PC-9 (cell line): ENCODE measurements around the gene ZNF487. TPM values are rescaled to one million over a fixed set of nuclear protein-coding genes. Genes with fewer than 3 reads are reported as not detected.
"Not testable (repeated sequence)": the region's sequence is repeated elsewhere in the genome, so short reads cannot be mapped to it uniquely, and the experiment has no call there.

Experiments used
- BruUV-seq: library from RNA; stranded (reverse); fragments of 400-500 nt; replicated peaks from 2 replicates; lab custom pipeline; 2021; lab: Mats Ljungman, UMichigan
- CTCF ChIA-PET: fragments of 300-600 bp; sonication (Branson Sonifier 250); formaldehyde crosslinking; loops from one replicate; lab custom pipeline; 2022; ENCODE audit warnings: antibody characterized with exemption; lab: Charles Lee
- POLR2A ChIA-PET: fragments of 300-600 bp; sonication (Branson Sonifier 250); formaldehyde crosslinking; loops from one replicate; lab custom pipeline; 2022; ENCODE audit warnings: antibody characterized with exemption; ENCODE audit not compliant: unreplicated experiment; lab: Charles Lee
- DNase-seq, 2 experiments: peaks; one replicate each; pipeline versions ENCODE4 v3.0.0 to v3.0.0-alpha.2; 2015 to 2022; ENCODE audit warnings: mixed read lengths in 1 of 2
- H2AFZ ChIP-seq: fragments of 200-600 bp; sonication (generic); 2 replicates; pipeline ENCODE4 v1.8.1; 2017; ENCODE audit warnings: antibody characterized with exemption
- H3F3A ChIP-seq: fragments of 200-600 bp; sonication (generic); 2 replicates; pipeline ENCODE4 v1.8.1; 2017; ENCODE audit warnings: antibody characterized with exemption, mild to moderate bottlenecking, low read depth; ENCODE audit not compliant: insufficient read depth
- H3K27ac ChIP-seq: fragments of 200-600 bp; sonication (generic); 2 replicates; pipeline ENCODE4 v1.6.1; 2016; ENCODE audit warnings: mixed run types
- H3K27me3 ChIP-seq: fragments of 200-600 bp; sonication (generic); 2 replicates; pipeline ENCODE4 v1.6.1; 2016; ENCODE audit warnings: low read depth, mixed run types; ENCODE audit not compliant: insufficient read depth
- H3K36me3 ChIP-seq: fragments of 200-600 bp; sonication (generic); 2 replicates; pipeline ENCODE4 v1.6.1; 2016; ENCODE audit warnings: low read depth, mixed run types
- H3K4me1 ChIP-seq: fragments of 200-600 bp; sonication (generic); replicated peaks from 2 replicates; pipeline ENCODE4 v1.6.1; 2016; ENCODE audit warnings: mixed run types; ENCODE audit not compliant: insufficient read depth
- H3K4me2 ChIP-seq: fragments of 200-600 bp; sonication (generic); 2 replicates; pipeline ENCODE4 v1.6.1; 2017; ENCODE audit warnings: mixed run types
- H3K4me3 ChIP-seq: fragments of 200-600 bp; sonication (generic); 2 replicates; pipeline ENCODE4 v1.6.1; 2016; ENCODE audit warnings: mixed run types
- H3K79me2 ChIP-seq: fragments of 200-600 bp; sonication (generic); 2 replicates; pipeline ENCODE4 v1.6.1; 2017; ENCODE audit warnings: low read depth, mixed run types
- H3K9me2 ChIP-seq: fragments of 200-600 bp; sonication (generic); 2 replicates; pipeline ENCODE4 v1.8.1; 2017; ENCODE audit warnings: mild to moderate bottlenecking; ENCODE audit not compliant: insufficient read depth
- H3K9me3 ChIP-seq: fragments of 200-600 bp; sonication (generic); 2 replicates; pipeline ENCODE4 v1.8.1; 2016; ENCODE audit warnings: low read depth; ENCODE audit not compliant: insufficient read depth
- H4K20me1 ChIP-seq: fragments of 200-600 bp; sonication (generic); 2 replicates; pipeline ENCODE4 v1.8.1; 2017; ENCODE audit not compliant: insufficient read depth
- CTCF ChIP-seq: fragments of 200-600 bp; sonication (generic); conservative IDR thresholded peaks from 2 replicates; pipeline ENCODE4 v1.6.1; 2017; ENCODE audit warnings: mixed run types, antibody characterized with exemption, mild to moderate bottlenecking, moderate library complexity
- EZH2 ChIP-seq: fragments of 200-600 bp; sonication (generic); IDR thresholded peaks from 2 replicates; pipeline ENCODE4 v1.8.0; 2017; ENCODE audit warnings: antibody characterized with exemption, low read depth
- intact Hi-C: fragments of 100-400 bp; cut with micrococcal nuclease; formaldehyde crosslinking; loops from one replicate; pipeline ENCODE4 v1.10.0; 2022; ENCODE audit not compliant: unreplicated experiment
- total RNA-seq: library from RNA; stranded (reverse); gene quantifications from 2 replicates; pipeline ENCODE4 v1.2.3, GENCODE V29; 2021

Gene ZNF487
- total RNA-seq, 1 experiment from 2014 or later, result 14.5 TPM

- no peak overlapping the region for H2AFZ ChIP-seq
- H3K4me1 ChIP-seq, result peaks cover 19% of the 10 kb centered on the region; the same call in 1 of the 2 replicates
- H4K20me1 ChIP-seq, result no peaks in the 10 kb centered on the region
- no peaks in the 10 kb centered on the region for H3K36me3 ChIP-seq
- ChIA-PET CTCF (no interaction called here), POLR2A (interaction anchor here (0.6 kb wide), 1 partner anchor 235 kb away, joined by 3 read pairs; no protein-coding TSS in a partner anchor)
- no peak for DNase-seq
- no peaks in the 10 kb centered on the region for H3K9me2 ChIP-seq
- TF ChIP-seq EZH2 (no peak), CTCF (no peak)
- H3K4me2 ChIP-seq, result no peak overlapping the region
- no peaks in the 10 kb centered on the region for H3K9me3 ChIP-seq
- H3F3A ChIP-seq, result peaks cover 20% of the 10 kb centered on the region
- intact Hi-C loops, result no loop called here
- H3K27ac ChIP-seq, result no peak overlapping the region
- H3K27me3 ChIP-seq, result no peaks in the 10 kb centered on the region
- H3K4me3 ChIP-seq, result no peak overlapping the region
- H3K79me2 ChIP-seq, result peaks cover 15% of the 10 kb centered on the region
- no TSS peak for BruUV-seq
These were observed 21.3 kb downstream of the ZNF487 start for GRCh38 chr10:43458227-43458626.

- H3K79me2 ChIP-seq, result no peaks in the 10 kb centered on the region
- BruUV-seq, result no TSS peak
- no peaks in the 10 kb centered on the region for H3K9me2 ChIP-seq
- H3K36me3 ChIP-seq, result no peaks in the 10 kb centered on the region
- CTCF ChIA-PET, result interaction anchor here (0.5 kb wide), 1 partner anchor 108 kb away, joined by 3 read pairs; no protein-coding TSS in a partner anchor
- no peak overlapping the region for H2AFZ ChIP-seq
- no peaks in the 10 kb centered on the region for H4K20me1 ChIP-seq
- H3F3A ChIP-seq, result 0 out of 2 replicates have a peak, but pooled peaks cover 6% of the 10 kb centered on the region
- POLR2A ChIA-PET, result no interaction called here
- no peak overlapping the region for H3K27ac ChIP-seq
- no peak overlapping the region for H3K4me3 ChIP-seq
- TF ChIP-seq EZH2 (no peak), CTCF (peak; percentile 89)
- no peaks in the 10 kb centered on the region for H3K27me3 ChIP-seq
- no peak overlapping the region for H3K4me2 ChIP-seq
- DNase-seq, result peak; percentile 25 to 65
- intact Hi-C loops, result loop anchor here (1.0 to 10.0 kb wide), 3 partner anchors 113 to 837 kb away; no protein-coding TSS in a partner anchor
- H3K9me3 ChIP-seq, result no peaks in the 10 kb centered on the region
- no peaks in the 10 kb centered on the region for H3K4me1 ChIP-seq
These were observed 25.0 kb downstream of the ZNF487 start for GRCh38 chr10:43461950-43462349.

GRCh38 chr10:43465086-43465735, 28.3 kb downstream of the ZNF487 start:
- H3K9me3 ChIP-seq, H3K4me3 ChIP-seq, H3F3A ChIP-seq, H3K27me3 ChIP-seq, H3K27ac ChIP-seq, H3K79me2 ChIP-seq, DNase-seq, H3K4me1 ChIP-seq, H3K36me3 ChIP-seq, BruUV-seq, H3K9me2 ChIP-seq, H4K20me1 ChIP-seq, POLR2A ChIA-PET, H3K4me2 ChIP-seq, H2AFZ ChIP-seq, CTCF ChIA-PET: not testable (repeated sequence)
- intact Hi-C loops, result loop anchor here (10.0 kb wide), 1 partner anchor 840 kb away; no protein-coding TSS in a partner anchor

- H3K36me3 ChIP-seq, H4K20me1 ChIP-seq, POLR2A ChIA-PET, DNase-seq, H3K4me1 ChIP-seq, H3F3A ChIP-seq, H3K9me3 ChIP-seq, BruUV-seq, H3K9me2 ChIP-seq, H3K27me3 ChIP-seq, H2AFZ ChIP-seq, H3K79me2 ChIP-seq, H3K4me3 ChIP-seq, H3K4me2 ChIP-seq, CTCF ChIA-PET, H3K27ac ChIP-seq: not testable (repeated sequence)
- intact Hi-C loops, result loop anchor here (10.0 kb wide), 1 partner anchor 841 kb away; no protein-coding TSS in a partner anchor
These were observed 28.8 kb downstream of the ZNF487 start for GRCh38 chr10:43465736-43466120.
